OCI-M1 (cell line): ENCODE measurements around the gene CLDN5.
A peak's percentile ranks its signal among the peaks of the same experiment; 100 is the strongest.

Experiments used
- DNase-seq: peaks from one replicate; lab custom pipeline; 2025; lab: John Stamatoyannopoulos, UW

The CLDN5 gene

GRCh38 chr22:19504900-19505734 is 19.1 kb downstream of the CLDN5 start:
- DNase-seq = no peak

GRCh38 chr22:19503869-19504268 is 20.3 kb downstream of the CLDN5 start:
- DNase-seq = no peak

- no peak for DNase-seq
These were observed 20.8 kb downstream of the CLDN5 start for GRCh38 chr22:19503367-19503766.

GRCh38 chr22:19501897-19502447 is 22.2 kb downstream of the CLDN5 start:
- DNase-seq = no peak

GRCh38 chr22:19499880-19500242 is 24.3 kb downstream of the CLDN5 start:
- no peak for DNase-seq

- no peak for DNase-seq
These were observed 24.9 kb downstream of the CLDN5 start for GRCh38 chr22:19499236-19499879.

- DNase-seq = no peak
These were observed 25.4 kb downstream of the CLDN5 start for GRCh38 chr22:19498866-19499190.

GRCh38 chr22:19498154-19498865 is 25.9 kb downstream of the CLDN5 start:
- DNase-seq = no peak

- peak; percentile 44 for DNase-seq
These were observed 27.0 kb downstream of the CLDN5 start for GRCh38 chr22:19497245-19497644.

- DNase-seq = no peak
These were observed 27.9 kb downstream of the CLDN5 start for GRCh38 chr22:19496324-19496630.

GRCh38 chr22:19495562-19496323 is 28.5 kb downstream of the CLDN5 start:
- DNase-seq = no peak

GRCh38 chr22:19494676-19495173 is 29.5 kb downstream of the CLDN5 start:
- no peak for DNase-seq

GRCh38 chr22:19494001-19494560 is 30.1 kb downstream of the CLDN5 start:
- no peak for DNase-seq

- no peak for DNase-seq
These were observed 31.6 kb downstream of the CLDN5 start for GRCh38 chr22:19492504-19493174.

- DNase-seq = no peak
These were observed 33.5 kb downstream of the CLDN5 start for GRCh38 chr22:19490628-19491230.

- DNase-seq = peak; percentile 55
These were observed 35.0 kb downstream of the CLDN5 start for GRCh38 chr22:19488884-19489843.

- DNase-seq = no peak
These were observed 35.9 kb downstream of the CLDN5 start for GRCh38 chr22:19488285-19488684.

- no peak for DNase-seq
These were observed 40.5 kb downstream of the CLDN5 start for GRCh38 chr22:19483481-19484244.

GRCh38 chr22:19482297-19482696 is 41.9 kb downstream of the CLDN5 start:
- no peak for DNase-seq
